GM12874 (cell line): Measurements from ENCODE around the gene FAAH2.

Experiments
- TF ChIP-seq, protein P1 (sequence below): IDR thresholded peaks from 2 replicates; pipeline ENCODE4 v1.5.1; 2011; ENCODE audit warnings: low read depth, mild to moderate bottlenecking, control low read depth, low read length, moderate library complexity; ENCODE audit not compliant: insufficient read depth

The FAAH2 gene

DNA sequence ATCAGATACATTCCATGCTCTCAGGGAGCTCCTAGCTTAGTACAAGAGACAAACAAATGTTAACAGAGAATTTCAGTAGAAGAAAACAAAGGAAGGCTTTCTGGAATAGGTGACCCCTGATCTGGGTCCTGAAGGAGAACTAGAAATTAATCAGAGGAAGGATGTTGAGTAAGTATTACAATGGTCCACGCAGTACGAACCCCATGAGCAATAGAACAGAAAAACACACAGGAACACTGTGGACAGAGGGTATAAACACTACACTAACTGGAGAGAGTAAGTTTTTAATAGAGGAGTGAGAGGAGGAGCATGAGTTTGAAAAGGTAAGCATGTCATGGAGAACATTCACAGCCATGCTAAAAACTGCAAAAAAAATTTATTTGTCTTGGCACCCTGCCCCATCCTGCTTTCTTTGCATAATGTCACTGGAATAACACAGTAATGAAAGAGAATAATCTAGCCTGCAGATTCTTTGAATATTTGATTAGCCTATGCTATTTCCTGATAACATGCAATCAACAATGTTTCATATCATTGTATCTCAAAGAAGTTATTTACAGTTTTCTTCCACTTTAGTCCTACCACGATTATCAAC is 165.0 kb downstream of the FAAH2 start:
- TF ChIP-seq, protein P1, sequence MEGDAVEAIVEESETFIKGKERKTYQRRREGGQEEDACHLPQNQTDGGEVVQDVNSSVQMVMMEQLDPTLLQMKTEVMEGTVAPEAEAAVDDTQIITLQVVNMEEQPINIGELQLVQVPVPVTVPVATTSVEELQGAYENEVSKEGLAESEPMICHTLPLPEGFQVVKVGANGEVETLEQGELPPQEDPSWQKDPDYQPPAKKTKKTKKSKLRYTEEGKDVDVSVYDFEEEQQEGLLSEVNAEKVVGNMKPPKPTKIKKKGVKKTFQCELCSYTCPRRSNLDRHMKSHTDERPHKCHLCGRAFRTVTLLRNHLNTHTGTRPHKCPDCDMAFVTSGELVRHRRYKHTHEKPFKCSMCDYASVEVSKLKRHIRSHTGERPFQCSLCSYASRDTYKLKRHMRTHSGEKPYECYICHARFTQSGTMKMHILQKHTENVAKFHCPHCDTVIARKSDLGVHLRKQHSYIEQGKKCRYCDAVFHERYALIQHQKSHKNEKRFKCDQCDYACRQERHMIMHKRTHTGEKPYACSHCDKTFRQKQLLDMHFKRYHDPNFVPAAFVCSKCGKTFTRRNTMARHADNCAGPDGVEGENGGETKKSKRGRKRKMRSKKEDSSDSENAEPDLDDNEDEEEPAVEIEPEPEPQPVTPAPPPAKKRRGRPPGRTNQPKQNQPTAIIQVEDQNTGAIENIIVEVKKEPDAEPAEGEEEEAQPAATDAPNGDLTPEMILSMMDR: no peak

DNA sequence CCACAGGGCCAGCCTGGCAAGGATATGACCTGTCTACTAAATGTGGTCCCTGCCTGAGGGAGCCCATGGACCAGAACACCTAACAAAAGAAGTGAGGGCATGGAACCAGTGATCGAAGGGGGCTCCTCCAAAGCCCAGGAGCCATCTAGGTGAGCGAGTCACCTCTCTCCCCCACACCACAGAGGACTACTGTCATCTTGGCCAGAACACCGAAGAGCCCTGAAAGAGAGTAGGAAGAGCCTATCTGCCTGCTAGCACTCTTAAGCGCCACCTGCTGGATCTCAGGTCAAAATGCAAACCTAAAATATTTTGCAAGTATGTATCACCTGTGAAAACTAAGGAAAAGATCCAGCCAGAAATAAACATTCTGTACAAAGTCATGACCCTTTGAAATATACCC is 167.4 kb downstream of the FAAH2 start:
- TF ChIP-seq, protein P1: peak; percentile 41; the same call in 1 of the 2 replicates

DNA sequence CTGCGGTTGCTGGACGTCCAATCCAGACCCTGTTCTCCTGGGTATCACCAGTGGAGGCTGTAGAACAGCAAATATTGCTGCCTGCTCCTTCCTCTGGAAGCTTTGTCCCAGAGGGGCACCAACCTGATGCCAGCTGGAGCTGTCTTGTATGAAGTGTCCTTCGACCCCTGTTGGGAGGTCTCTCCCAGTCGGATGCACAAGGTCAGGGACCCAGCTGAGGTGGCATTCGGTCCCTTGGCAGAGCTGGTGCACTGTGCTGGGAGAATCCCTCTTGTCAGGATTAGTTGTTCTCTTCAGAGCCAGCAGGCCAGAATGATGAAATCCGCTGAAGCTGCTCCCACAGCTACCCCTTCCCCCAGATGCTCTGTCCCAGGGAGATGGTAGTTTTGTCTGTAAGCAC is 195.0 kb downstream of the FAAH2 start:
- TF ChIP-seq, protein P1: no peak

DNA sequence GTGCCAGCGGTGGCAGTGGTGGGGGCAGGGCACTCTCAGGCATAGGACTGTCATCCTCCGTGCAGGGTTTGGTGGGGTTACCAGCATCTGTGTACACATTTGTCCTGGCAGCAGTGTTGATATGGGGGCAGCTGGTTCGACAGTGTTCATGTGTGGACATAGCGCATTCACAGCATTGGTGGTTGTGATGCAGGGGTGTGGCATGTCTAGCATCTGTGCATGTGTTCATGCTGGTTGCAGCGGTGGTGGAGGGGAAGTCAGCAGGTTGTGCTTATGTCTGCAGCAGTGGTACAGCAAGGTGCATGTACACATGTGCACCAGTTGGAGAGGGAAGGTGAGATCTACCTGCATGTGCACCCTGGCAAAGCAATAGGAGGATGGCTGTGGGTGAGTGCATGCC is 230.0 kb downstream of the FAAH2 start:
- TF ChIP-seq, protein P1: no peak

DNA sequence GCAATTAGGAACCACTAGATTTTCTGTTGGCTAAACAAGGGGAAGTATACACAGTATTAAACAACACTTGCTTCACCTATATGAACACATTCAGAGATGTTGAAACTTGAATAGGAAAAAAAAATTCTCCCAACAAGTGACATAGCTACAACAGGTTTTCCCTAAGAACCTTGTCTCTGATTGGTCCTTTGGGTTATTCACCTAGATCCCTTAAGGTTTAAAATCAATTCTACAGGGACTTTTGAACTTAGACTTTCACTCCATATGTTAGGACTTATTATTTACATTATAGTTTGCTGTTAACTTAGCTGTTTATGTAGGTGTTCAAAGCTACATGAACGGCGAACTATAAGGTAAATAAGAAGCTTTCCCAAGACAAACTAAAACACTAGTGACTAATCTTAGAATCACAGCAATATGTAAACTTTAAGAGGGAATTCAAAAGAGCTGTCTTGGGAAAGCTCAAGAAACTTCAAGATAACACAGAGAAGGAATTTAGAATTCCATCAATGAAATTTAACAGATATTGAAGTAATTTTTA is 233.1 kb downstream of the FAAH2 start:
- TF ChIP-seq, protein P1: no peak

DNA sequence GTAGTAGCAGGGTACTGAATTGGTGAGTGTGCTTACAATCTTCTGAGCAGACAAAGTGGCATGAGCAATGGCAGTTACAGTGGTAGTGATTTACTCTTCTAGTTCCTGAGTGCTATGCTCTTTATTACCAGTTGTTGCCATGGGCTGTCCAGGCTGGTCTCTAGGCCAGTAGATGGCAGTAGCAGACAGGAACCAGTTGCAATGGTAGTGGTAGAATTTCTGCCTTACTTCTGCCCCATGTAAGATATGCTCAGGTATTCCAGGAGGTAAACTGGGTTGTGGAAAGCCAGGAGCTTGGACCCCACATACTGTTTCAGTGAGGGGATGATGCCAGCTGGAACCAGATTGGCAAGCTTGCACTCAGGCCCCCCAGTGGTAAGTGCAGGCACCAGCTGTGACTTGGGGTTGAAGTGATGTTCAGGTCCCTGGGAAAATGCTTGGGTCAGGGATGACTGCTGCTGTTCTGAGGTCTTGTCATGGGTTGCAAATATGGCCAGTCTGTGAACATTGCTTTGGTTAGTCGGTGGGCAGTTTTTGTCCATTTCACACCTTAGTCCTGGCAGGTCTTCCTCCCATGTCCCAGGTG is 242.3 kb downstream of the FAAH2 start:
- TF ChIP-seq, protein P1: peak; percentile 23; the same call in 1 of the 2 replicates
